GM21786 (cell line): ENCODE results near the gene SIN3B.

Source experiments
- ATAC-seq: cut with Tn5 transposase; IDR thresholded peaks from one replicate; pipeline ENCODE4 v1.9.1; 2021; ENCODE audit not compliant: unreplicated experiment

SIN3B gene

DNA sequence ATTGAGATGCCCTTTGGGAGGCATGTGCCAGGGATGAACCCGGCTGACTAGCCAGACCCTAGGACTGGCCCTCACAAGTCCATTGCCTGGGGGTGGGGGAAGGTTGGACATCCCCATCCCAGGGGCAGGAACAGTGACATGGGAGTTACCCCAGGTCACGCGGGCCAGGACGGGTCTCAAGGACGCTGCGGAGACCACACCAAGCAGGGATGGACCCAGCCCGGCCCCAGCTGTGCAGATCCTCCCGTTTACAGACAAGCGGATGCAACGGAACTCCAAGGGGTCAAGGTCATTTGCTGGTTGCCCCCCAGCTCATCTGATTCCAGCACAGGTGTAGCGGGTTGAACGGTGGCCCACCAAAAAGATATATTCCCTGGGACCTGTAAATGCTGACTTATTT is 79.6 kb downstream of the SIN3B start:
- no peak for ATAC-seq

DNA sequence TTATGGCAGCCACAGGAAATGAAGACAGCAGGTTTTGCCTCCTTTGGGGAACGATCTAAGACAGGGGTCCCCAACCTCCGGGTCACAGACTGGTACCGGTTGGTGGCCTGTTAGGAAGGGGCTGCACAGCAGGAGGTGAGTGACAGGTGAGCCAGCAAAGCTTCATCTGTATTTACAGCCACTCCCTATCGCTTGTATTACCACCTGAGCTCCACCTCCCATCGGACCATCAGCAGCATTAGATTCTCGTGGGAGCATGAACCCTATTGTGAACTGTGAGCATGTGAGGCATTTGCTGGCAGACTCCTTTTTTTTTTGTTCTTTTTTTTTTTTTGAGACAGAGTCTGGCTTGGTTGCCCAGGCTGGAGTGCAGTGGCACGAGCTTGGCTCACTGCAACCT is 81.8 kb downstream of the SIN3B start:
- no peak for ATAC-seq

GRCh38 chr19:16912780-16913179 is 83.6 kb downstream of the SIN3B start:
- ATAC-seq, result no peak

- no peak for ATAC-seq
Measured at GRCh38 chr19:16914421-16914820, 85.2 kb downstream of the SIN3B start.

DNA sequence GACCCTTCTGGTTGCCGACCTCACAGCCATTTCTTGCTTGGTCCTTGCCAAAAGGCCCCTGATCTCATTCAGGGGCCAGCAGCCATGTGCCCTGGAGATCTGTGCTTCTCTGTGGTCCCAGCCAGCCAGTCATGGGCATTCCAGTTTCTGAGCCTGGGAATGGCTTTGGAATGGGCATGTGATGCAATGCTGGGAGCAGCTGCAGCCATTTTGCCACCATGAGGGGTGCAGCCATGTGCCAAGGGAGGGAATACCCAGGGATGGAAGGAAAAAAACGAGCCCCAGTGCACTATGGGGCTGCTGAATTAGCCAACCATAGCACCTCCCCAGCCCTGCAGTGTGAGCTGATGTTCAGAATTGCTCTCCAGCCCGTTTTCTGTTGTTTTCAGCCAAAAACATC is 85.9 kb downstream of the SIN3B start:
- no peak for ATAC-seq

- ATAC-seq, result no peak
Measured at GRCh38 chr19:16915734-16916133, 86.5 kb downstream of the SIN3B start.

- no peak for ATAC-seq
Measured at GRCh38 chr19:16917401-16917800, 88.2 kb downstream of the SIN3B start.

GRCh38 chr19:16919496-16919895 is 90.3 kb downstream of the SIN3B start:
- no peak for ATAC-seq

GRCh38 chr19:16920816-16921529 is 91.8 kb downstream of the SIN3B start:
- ATAC-seq, result no peak

DNA sequence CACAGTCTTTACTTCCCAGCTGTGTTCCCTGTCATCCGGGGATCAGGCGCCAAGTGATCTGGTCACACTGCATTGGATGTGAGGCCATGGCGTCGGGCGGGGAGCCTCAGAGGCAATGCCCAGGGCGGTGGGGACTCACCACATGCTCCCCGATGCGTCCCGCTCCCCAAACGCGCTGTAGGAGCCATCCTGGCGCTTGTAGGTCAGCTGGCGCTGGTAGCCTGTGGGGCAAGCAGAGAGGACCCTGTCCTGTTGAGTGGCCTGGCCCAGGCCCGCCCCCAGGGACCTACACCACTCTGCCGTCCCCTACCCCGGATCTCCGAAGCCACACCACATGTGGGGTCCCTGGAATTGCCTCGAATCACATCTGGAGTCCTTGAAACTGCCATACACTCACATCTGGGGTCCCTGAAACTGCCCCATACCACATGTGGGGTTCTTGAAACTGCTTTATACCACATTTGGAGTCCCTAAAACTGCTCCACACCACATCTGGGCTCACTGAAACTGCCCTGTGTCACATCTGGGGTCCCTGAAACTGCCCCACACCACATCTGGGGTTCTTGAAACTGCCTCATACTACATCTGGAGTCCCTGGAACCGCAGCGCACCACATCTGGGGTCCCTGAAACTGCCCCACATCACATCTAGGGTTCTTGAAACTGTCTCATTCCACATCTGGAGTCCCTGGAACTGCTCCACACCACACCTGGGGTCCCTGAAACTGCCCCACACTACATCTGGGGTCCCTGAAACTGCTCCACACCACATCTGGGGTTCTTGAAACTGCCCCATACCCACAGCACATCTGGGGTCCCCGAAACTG is 92.8 kb downstream of the SIN3B start:
- ATAC-seq, result no peak

DNA sequence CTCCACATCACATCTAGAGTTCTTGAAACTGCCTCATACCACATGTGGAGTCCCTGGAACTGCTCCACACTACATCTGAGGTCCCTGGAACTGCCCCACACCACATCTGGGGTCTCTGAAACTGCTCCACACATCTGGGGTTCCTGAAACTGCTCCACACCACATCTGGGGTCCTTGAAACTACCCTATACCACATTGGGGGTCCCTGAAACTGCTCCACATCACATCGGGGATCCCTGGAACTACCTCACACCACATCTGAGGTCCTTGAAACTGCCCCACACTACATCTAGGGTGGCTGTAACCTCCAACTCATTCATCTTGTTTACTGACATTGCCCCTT is 93.4 kb downstream of the SIN3B start:
- no peak for ATAC-seq

DNA sequence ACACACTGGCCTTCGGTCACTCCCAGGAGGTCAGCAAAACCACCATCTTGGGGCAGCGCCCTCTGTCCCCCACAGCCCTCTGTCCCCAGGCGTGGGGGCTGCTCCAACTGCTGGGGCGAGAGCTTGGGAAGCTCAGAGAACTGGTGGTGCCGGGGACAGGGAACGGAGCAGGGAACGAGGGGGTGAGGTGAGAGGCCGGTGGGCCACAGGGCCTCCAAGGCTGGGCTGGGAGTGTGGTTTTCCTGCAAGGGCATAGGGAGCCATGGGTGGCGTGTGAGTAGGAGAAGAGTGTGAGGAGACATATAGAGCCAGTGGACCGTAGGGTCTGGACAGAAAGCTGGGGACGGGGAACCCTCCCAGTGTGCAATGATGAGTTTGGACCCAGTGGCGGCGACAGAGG is 93.8 kb downstream of the SIN3B start:
- ATAC-seq, result no peak

GRCh38 chr19:16927883-16928282 is 98.7 kb downstream of the SIN3B start:
- ATAC-seq, result no peak

DNA sequence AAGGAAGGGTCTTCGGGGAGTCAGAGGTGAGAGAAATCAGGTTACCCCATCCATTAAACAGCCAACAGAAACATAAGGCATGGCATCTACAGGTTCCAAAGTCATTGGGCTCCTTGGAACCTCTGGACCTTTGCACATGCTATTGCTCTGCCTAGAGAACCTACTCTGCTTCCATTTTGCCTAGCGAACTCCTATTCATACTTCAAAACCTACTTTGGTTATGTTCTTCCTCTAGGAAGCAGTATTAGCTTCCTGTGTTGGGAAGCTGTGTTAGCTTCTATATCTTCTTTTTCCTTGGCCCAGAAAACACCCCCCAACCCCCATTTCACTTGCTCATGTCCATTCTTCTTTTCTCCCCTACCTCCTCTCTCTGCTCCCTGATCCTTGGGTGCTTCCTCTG is 99.2 kb downstream of the SIN3B start:
- ATAC-seq, result no peak

- no peak for ATAC-seq
Measured at GRCh38 chr19:16928916-16929315, 99.7 kb downstream of the SIN3B start.
